Measurements from ENCODE around the gene GIT2.
"Not testable (repeated sequence)": the region's sequence is repeated elsewhere in the genome, so short reads cannot be mapped to it uniquely, and the experiment has no call there.

GIT2 gene

DNA sequence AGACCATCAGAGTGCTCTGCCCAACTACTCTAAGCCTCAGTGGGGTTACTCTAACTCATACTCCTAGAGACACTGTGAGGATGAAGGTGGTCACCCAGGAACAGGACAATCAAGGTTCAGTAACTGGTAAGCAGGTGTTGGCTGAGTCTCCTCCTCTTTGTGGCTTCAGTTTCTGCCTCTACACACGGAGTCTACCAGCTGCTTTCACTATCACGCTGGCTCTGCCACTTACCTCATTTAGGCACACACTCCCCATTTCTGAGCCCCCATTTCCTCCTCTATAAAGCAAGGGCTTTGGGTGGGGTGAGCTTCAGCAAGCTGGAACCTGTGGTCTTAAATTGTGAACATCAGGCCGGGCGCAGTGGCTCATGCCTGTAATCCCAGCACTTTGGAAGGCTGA is 103.4 kb downstream of the GIT2 start:
- TF ChIP-seq TAF1 (IDR thresholded peaks at IDR 0.05; ENCODE audit: borderline replicate concordance, low read depth, low read length) (no peak), POLR2AphosphoS5 (IDR thresholded peaks at IDR 0.05; ENCODE audit: low read depth, low read length) (peak; percentile 39; the same call in 1 of the 2 replicates)
- DNase-seq (ENCODE audit: insufficient read length): no peak
- peak; percentile 9 for FAIRE-seq

GRCh38 chr12:109892165-109892715 is 103.9 kb downstream of the GIT2 start:
- DNase-seq (ENCODE audit: insufficient read length) (no peak), FAIRE-seq (no peak)
- TF ChIP-seq POLR2AphosphoS5 (IDR thresholded peaks at IDR 0.05; ENCODE audit: low read depth, low read length) (no peak), POLR2A (IDR thresholded peaks at IDR 0.05; ENCODE audit: low read depth, low read length) (no peak), TAF1 (IDR thresholded peaks at IDR 0.05; ENCODE audit: borderline replicate concordance, low read depth, low read length) (no peak)

DNA sequence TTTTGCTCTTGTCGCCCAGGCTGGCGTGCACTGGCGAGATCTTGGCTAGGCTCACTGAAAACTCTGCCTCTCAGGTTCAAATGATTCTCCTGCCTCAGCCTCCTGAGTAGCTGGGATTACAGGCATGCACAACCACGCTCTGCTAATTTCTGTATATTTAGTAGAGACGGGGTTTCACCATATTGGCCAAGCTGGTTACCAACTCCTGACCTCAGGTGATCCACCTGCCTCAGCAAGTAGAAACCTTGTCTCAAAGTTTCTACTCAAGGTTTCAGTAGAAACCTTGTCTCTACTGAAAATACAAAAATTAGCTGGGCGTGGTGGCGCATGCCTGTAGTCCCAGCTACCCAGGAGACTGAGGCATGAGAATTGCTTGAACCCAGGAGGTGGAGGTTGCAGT is 104.4 kb downstream of the GIT2 start:
- FAIRE-seq; DNase-seq (ENCODE audit: insufficient read length): not testable (repeated sequence)

- no peak for FAIRE-seq
- no peak for DNase-seq (ENCODE audit: insufficient read length)
- TF ChIP-seq POLR2AphosphoS5 (IDR thresholded peaks at IDR 0.05; ENCODE audit: low read depth, low read length) (no peak), POLR2A (IDR thresholded peaks at IDR 0.05; ENCODE audit: low read depth, low read length) (no peak), TAF1 (IDR thresholded peaks at IDR 0.05; ENCODE audit: borderline replicate concordance, low read depth, low read length) (no peak)
These were observed 105.5 kb downstream of the GIT2 start for GRCh38 chr12:109890620-109891170.

GRCh38 chr12:109888179-109889020 is 107.8 kb downstream of the GIT2 start:
- FAIRE-seq (peak; percentile 46), DNase-seq (ENCODE audit: insufficient read length) (no peak)
- TF ChIP-seq TAF1 (IDR thresholded peaks at IDR 0.05; ENCODE audit: borderline replicate concordance, low read depth, low read length): no peak
- TF ChIP-seq POLR2A (IDR thresholded peaks at IDR 0.05; ENCODE audit: low read depth, low read length): no peak

GRCh38 chr12:109885616-109886015 is 110.6 kb downstream of the GIT2 start:
- DNase-seq (ENCODE audit: insufficient read length) (no peak), FAIRE-seq (no peak)
- TF ChIP-seq POLR2A (IDR thresholded peaks at IDR 0.05; ENCODE audit: low read depth, low read length) (no peak), TAF1 (IDR thresholded peaks at IDR 0.05; ENCODE audit: borderline replicate concordance, low read depth, low read length) (no peak), POLR2AphosphoS5 (IDR thresholded peaks at IDR 0.05; ENCODE audit: low read depth, low read length) (no peak)

GRCh38 chr12:109883461-109883860 is 112.7 kb downstream of the GIT2 start:
- DNase-seq (ENCODE audit: insufficient read length) (no peak), FAIRE-seq (no peak)
- TF ChIP-seq POLR2AphosphoS5 (IDR thresholded peaks at IDR 0.05; ENCODE audit: low read depth, low read length) (no peak), POLR2A (IDR thresholded peaks at IDR 0.05; ENCODE audit: low read depth, low read length) (no peak), TAF1 (IDR thresholded peaks at IDR 0.05; ENCODE audit: borderline replicate concordance, low read depth, low read length) (no peak)

DNA sequence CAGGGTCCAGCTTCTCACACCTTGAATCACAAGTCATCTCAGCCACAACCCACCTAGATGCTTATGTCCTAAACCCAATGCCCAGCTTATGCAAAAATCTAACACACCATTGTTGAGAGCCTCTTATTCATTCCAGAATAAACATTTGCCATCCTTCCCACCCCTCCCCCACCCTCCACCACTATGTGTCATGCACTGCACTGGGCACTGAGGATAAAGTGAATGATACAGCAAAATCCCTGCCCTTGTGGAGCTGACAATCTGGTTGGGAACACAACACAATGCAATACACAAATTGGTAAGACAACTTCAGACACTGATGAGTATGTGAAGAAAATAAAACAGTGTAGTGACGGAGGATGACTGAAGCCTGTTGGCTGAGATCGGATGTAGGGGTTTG is 114.4 kb downstream of the GIT2 start:
- TF ChIP-seq POLR2A (IDR thresholded peaks at IDR 0.05; ENCODE audit: low read depth, low read length) (no peak), TAF1 (IDR thresholded peaks at IDR 0.05; ENCODE audit: borderline replicate concordance, low read depth, low read length) (no peak), POLR2AphosphoS5 (IDR thresholded peaks at IDR 0.05; ENCODE audit: low read depth, low read length) (no peak)
- DNase-seq (ENCODE audit: insufficient read length) (no peak), FAIRE-seq (no peak)

GRCh38 chr12:109880938-109881337 is 115.2 kb downstream of the GIT2 start:
- TF ChIP-seq TAF1 (IDR thresholded peaks at IDR 0.05; ENCODE audit: borderline replicate concordance, low read depth, low read length) (no peak), POLR2AphosphoS5 (IDR thresholded peaks at IDR 0.05; ENCODE audit: low read depth, low read length) (no peak), POLR2A (IDR thresholded peaks at IDR 0.05; ENCODE audit: low read depth, low read length) (no peak)
- DNase-seq (ENCODE audit: insufficient read length) (no peak), FAIRE-seq (no peak)

DNA sequence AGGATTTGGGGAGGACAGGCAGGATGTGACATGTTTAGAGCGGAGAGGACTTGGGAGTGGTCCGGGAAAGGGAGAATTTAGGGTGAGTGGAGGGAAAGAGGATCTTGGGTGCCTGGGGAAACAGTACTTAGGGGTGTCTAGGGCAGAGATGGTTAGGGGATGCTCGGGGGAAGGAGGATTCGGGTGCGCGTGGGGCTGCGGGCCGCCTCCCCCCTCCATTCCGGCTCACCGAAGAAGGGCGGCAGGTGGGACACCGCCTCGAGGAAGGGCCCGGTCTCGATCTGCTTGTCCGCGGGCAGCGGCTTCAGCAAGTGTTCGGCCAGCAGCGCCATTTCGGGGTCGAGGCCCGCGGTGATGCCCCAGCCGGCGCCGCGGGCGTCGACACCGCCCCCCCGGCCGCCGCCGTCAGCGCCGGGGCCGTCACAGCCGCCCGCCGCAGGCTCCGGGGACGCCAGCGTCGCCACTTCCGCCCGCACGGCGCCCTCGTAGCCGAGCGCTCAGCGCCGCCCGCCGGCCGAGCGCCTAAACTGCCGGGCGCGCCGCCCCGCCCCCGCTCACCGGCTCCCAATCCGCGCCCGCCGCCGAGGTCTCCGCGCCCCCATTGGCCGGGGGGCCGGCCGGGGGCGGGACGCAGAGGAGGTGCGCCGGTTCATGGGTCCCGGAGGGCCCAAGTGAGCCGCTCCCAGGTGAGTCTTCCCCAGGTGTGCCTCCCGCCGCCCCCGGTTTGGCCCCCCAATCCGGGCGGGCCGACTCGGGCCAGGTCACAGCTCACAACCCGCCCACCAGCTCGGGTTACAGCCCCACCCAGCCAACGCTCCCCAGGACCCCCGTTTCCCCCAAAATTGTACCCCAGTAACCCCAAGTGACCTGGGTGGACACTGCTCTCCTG is 115.9 kb downstream of the GIT2 start, which contains the start of gene GLTP:
TSS of gene GLTP (minus strand) at position 499 of the 889 bp plus-strand sequence. CDS start at position 332, 167 bp downstream.
- TF ChIP-seq TAF1 (IDR thresholded peaks at IDR 0.05; ENCODE audit: borderline replicate concordance, low read depth, low read length): no peak
- no peak for TF ChIP-seq POLR2AphosphoS5 (IDR thresholded peaks at IDR 0.05; ENCODE audit: low read depth, low read length)
- TF ChIP-seq POLR2A (IDR thresholded peaks at IDR 0.05; ENCODE audit: low read depth, low read length): peak; percentile 20; the same call in 1 of the 2 replicates
- FAIRE-seq: peak; percentile 88
- peak; percentile 97 for DNase-seq (ENCODE audit: insufficient read length)
